Stimulated activated CD8-positive, alpha-beta memory T cell treated with anti-CD3 and anti-CD28 coated beads, Interleukin-7, amount 100 ng/mL, for 4 hours (primary cell): Measurements from ENCODE around the gene GRXCR2.
"Not testable (repeated sequence)": the region's sequence is repeated elsewhere in the genome, so short reads cannot be mapped to it uniquely, and the experiment has no call there.

ENCODE experiments used
- DNase-seq, 2 donors: peaks; one replicate each; pipeline ENCODE4 v3.0.0-alpha.2; 2020; ENCODE audit warnings: low read depth in 2 of 2

Gene GRXCR2

DNA sequence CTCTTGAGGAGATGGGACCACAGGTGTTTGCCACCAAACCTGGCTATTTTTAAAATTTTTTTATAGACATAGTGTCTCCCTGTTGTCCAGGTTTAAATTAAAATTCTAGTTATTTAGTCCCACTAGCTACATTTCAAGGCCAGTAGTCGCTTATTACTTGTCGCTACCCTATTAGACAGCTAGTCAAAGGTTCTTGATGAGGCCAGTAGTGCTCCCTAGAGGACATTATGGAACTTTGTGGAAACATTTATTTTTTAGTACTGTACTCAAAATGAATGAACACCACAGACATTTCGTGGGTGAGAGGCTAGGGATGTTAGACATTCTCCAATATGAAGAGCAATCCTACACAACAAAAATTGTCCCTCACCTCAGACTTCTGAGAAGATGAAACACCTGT lies 14.4 kb upstream of the GRXCR2 start:
- DNase-seq, result no peak

DNA sequence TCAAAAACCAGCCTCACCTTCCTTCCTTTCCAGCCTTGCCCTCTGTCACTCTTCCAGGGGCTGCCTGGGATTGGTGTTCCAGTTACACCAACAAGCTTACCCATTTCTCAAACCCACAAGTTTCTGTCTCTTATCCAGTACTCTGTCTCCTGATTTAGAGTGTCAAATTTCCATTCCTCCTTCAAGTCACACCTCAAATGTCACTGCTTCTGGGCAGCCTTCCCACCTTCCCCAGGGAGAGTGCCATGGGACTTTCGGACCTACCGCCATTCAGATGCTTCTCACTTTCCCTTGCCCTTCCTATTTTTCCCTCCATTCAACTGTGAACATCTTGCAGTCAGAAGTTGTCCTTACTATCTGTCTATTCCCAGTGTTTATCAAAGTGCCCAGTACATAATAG lies 2.0 kb upstream of the GRXCR2 start:
- no peak for DNase-seq

DNA sequence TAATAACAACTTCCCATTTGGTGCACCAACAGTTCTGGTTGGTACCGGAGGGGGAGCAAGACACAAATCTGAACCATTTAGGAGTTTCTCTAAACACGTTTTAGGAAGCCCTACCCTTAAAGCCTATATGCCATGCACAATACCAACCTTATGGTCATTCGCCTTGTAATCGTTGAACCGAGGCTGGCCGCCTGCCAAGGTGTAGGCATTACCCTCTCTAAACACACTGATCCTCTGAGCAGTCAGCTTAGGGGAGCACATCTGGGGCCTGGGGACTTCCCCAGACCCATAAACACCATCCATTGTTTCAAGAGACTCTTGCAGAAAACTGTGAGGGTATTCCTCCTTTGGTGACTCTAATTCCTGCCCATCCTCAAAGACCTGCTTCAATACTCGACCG lies 328 bp downstream of the GRXCR2 start:
- no peak for DNase-seq

DNA sequence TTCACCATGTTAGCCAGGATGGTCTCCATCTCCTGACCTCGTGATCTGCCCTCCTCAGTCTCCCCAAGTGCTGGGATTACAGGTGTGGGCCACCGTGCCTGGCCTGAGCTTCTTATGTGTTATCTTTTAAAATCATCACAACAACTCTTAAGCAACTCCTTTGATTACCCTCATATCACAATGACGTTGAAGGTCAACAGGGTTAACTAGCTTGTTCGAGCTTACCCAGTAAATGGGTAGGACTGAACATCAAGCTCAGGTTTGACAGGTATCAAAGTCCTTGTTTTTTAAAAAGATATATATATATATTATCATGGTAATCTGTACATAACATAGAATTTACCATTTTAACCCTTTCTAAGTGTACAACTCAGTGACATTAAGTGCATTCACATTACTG lies 3.1 kb downstream of the GRXCR2 start:
- DNase-seq, result no peak

DNA sequence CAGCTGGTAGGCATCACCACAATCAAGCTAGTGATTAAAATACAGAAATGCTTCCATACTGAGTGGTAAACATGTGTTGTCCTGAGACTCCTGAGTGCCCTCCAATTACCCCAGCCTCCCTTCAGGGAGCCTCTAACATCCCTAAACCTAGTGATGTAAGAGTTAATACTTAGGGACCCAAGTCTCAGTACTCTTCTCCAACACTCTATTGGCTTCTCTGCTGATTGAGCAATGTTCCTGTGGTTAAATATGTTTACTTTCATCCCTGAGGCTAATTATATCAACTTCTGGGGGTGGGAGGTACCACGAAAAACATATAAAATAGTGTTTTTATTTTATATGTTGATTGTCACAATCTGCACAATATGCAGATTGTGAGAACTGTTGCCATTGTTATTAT lies 5.0 kb downstream of the GRXCR2 start:
- DNase-seq, result no peak

DNA sequence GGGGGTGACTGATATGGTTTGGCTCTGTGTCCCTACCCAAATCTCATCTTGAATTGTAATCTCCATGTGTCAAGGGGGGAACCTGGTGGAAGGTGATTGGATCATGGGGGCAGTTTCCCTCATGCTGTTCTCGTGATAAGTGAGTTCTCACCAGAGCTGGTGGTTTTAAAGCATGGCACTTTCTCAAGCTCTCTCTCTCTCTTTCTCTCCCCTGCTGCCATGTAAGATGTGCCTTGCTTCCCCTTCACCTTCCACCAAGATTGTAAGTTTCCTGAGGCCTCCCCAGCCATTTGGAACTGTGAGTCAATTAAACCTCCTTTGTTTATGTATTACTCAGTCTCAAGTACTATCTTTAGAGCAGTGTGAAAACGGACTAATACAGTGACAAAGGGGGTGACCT lies 8.4 kb downstream of the GRXCR2 start:
- not testable (repeated sequence) for DNase-seq

DNA sequence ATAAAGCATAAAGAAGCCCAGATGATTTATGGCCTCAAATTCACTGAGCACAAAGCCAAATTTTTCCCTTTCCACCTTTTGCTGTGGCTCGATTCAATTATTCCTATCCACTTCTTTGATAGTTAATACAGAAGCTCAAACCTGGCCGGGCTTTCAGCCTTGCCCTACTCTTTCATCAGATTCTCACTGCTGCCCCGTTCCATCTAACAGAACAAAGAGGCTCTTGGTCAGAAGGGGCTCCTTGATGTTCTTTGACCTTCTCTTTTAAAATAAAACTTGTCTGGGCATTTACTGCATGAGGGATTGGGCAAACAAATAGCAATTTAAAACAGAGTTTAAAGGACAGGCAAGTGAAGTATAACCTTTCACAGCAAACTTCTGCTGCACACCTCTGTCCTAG lies 9.8 kb downstream of the GRXCR2 start:
- no peak for DNase-seq

DNA sequence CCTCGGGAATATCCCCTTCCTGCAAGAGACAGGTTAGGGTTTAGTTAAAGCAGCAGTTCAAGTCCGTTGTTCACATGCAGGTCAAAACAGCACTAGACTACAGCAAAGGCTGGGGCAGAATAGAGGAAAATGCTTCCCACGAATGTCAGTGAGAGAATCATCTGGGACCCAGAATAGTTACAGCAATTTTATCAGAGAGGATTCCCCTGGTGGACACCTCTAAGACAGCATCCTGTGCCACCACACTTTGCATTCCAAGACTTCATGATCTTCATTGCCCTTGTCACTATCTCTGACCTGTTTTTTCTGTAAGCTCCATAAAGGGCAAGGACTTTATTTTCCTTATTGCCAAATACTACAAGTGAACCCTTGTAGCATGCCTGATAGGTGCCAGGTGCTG lies 12.9 kb downstream of the GRXCR2 start:
- DNase-seq, result no peak

DNA sequence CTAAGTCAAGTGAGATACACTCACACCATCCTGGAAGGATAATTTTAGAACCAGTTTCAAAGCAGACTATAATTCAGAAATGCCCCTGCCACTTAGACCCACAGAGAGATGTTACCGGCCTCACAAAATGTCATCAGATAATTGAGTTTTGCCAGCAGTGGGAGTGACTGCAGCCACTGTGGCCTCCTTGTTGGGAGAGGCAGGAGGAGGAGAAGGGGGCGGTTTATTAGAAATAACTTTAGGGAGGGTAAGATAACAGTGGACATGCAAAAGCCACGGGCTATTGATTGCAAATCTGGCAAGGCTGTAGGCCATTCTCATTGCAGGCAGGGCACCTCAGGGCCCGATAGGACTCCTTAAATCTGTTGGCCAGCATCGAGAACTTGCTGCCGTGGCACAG lies 13.4 kb downstream of the GRXCR2 start:
- DNase-seq, result no peak

DNA sequence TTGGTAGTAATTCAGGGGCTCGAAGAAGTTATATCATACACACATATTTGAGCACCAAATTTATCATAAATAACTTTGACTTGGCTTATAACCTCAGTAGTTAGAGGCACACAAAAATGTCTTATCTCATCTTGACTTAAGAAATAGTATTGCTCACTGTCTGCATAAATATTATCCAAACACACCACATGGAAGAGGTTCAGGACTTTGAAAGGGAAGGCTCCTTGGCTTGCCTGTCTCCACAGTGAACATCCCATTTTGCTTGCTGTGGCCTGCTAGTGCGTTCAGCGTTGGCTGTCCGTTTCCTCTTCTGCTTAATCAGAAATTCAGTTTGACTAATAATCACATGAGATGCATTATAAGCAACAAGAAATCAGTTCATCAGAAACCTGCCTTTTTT lies 13.9 kb downstream of the GRXCR2 start:
- DNase-seq, result no peak

DNA sequence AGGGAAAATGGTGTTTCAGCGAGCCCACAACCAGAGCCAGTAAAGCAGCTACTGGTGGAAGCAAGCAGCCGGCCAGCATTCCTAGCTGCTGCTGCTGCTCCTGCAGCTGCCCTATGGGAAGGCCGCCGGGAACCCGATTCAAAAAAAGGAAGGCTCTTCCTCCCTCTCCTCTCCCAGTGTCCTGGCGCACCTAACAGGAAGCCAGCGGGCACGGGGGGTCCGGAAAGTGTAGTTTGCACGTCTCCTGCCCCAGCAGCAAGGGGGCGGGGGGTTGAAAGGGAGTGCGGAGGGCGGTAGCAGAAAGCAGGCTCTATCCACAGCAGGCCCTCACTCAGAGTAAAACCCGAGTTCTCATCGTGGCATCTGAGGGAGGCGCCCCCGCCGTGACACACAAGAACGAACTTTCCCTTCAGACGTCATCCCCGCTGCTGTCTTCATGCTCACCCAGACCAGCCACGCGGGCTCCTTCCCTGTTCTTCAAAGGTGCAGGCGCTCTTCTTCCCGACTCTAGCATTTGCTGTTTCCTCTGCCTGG lies 16.5 kb downstream of the GRXCR2 start:
- peak in 1 of 2 donors; percentile 3 for DNase-seq

DNA sequence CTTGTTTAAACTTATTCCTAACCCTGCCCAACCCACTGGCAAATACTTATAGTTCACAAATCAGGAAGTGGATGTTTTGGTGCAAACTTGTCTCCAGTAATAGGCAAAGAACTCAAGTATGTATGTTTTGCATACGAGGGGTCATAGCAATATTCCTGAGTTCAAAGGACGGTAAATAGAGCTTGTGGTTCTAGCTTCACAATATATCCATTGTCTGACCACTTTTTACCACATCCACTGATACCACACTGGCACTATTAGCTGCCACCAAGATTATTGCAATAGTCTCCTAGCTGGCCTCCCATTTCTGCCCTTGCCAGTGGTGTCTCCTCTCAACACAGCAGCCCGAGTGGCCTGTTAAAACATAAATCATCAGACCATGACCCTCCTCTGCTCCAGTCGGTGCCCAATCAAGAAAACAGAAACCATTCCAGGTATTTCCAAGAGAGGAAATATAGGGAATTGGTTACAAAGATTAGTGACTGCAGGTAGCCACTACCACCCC lies 17.0 kb downstream of the GRXCR2 start:
- DNase-seq, result no peak

DNA sequence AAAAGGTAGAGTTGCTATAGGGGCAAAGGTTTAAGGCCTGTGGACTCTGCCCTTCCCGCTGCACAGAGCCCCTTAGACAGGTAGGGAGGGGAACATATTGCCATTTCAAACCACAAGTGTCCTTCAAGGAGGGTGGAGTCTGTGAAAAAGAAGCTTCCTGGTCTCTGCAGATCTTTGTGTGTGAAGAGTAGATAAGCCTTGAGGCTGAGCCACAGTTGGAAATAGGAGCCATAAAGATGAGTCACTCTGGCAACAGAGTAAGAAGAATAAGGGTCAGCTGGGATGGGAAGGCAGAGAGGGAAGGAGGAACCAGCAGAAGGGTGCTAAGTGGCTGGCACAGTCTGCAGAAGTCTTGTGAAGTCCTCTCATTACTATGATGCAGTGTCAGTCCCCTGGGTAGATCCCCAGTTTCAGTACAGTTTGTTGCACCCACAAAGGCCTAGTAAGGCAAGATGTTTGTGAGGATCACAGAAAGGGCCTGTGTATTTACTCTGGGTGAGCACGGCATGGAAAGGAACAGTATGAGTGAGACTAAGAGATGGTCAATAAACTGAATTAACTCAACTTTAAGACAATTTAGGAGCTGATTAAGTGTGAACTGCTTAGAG lies 18.1 kb downstream of the GRXCR2 start:
- DNase-seq, result no peak

DNA sequence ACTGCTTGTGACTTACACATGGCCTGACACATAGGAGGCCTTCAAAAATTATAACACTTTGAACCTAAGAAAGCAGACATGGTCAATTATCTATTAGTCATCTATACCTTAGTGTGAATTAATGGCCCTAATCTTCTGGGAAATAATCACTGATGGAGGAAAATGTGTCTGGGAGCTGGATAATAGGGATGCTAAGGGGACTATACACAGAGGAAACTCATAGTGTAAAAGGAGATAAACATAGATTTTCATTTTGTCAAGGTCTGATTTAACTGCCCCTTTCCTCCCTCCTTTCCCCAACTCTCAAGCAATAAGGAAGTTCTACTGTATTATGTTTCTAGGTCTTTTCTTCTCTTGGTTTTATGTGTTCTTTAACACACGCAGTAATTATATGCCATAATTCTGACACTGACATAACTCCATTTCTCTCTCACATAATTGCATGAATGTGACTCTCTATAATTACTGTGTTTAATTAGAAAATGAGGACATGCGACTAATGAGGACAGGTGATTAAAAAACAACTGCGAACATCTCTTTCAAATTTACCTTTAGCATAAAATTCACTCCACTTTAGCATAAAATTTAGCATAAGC lies 18.9 kb downstream of the GRXCR2 start:
- no peak for DNase-seq

DNA sequence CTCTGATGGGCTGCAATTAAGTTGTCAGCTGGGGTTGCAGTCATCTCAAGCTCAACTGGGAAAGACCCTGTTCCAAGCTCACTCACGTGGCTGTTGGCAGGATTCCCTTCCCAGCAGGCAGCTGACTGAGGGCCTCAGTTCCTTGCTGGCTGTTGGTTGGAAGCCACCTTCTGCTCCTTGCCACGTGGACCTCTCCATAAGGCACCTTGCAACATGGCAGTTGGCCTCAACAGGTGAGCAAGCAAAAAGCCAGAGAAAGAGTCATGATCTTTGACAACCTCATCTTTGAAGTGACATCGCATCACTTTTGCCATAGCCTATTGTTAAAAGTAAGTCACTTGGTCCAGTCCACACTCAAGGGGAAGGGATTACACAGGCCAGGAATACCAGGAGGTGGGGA lies 19.8 kb downstream of the GRXCR2 start:
- no peak for DNase-seq

DNA sequence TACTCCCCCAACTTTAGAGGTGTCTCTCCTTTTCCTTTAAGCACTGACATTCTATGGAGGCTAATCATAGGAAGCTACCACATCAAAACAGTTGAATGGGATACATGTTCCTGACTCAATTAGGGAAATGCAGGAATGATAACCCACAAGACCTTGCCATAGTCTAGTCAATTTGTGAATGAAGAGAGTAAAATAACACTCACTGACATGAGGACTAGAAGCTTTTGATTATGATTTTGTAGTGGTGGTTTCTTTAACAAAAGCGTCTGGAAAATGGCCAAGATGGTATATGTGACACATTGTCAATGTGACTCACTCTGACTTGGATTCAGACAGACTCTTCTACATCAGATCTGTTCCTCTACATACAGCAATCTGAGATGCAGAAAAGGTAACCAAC lies 24.0 kb downstream of the GRXCR2 start:
- DNase-seq, result no peak

DNA sequence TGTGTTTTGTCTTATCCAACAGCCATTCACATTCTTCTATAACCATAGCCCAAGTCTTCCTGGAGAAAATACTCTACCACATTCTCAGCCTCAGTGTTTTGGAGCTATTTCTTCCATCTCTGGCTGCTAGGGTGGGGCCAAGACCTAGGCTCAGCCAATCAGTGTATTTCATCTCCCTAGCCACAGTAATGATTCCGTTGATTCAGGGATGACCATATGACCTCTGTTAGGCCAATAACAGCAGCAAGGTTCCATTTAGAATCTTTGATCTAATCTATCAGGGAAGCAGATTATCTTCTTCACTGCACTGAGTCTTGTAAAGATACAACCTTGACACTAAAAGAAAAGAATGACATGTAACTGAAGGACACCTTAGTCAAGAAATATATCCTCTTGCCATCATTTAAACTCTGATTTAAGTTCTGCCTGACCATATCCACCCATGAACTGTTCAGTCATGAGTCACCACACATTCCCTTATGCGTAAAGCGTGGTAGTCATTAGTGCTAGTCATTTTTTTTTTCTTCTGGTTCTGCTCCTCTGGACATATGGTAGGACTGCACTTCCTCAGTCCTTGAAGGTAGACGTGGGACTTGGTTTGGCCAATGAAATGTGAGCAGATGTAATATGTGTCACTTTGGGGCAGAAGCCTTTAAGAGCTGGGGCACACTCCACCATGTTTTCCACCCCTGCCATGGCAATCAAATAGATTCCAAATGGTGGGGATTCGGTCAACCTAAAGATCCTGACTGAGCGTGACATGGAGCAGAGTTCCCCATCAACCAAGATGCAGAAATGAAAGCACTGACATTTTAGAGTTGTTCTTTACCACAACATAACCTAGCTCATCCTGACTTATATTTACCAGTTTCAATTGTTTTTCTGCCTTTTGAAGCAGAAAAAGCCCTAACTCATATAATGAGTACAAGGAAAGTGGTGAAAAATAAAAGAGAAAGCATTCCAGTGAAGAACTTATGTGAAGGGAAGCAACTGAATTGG lies 25.0 kb downstream of the GRXCR2 start:
- DNase-seq, result no peak

DNA sequence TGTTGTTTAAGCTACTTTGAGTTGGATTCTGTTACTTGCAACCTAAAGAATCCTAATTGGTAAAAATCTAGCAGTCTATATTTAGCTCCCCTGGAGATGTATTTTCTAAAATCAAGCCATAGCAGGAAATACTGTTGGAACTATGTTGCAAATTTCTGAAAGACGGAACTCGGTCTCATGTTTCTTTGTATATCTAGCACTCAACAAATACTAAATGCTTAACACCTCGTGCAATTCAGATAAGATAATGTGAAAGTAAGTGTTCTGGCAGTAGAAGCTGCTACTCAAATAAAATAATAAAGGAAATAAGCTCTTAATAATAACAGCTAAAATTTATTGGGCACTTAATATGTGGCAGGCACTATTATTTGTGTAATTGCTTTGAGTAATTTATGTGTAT lies 26.7 kb downstream of the GRXCR2 start:
- DNase-seq, result no peak

DNA sequence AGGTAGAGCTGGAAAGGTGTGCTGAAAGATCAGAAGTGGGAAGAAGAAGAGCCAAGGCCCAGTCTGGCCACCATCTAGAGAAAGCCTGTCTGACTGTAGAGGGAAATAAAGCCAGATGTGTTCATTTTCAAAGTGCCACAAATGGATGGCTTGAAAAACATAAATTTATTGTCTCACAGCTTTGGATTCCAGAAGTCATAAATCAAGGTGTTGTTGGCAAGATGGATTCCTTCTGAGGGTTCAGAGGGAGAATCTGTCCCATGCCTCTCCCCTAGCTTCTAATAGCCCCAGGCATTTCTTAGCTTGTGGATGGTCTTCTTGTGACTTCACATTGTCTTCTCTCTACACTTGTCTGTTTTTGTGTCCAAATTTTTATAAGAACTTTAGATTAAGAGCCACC lies 31.5 kb downstream of the GRXCR2 start:
- no peak for DNase-seq

DNA sequence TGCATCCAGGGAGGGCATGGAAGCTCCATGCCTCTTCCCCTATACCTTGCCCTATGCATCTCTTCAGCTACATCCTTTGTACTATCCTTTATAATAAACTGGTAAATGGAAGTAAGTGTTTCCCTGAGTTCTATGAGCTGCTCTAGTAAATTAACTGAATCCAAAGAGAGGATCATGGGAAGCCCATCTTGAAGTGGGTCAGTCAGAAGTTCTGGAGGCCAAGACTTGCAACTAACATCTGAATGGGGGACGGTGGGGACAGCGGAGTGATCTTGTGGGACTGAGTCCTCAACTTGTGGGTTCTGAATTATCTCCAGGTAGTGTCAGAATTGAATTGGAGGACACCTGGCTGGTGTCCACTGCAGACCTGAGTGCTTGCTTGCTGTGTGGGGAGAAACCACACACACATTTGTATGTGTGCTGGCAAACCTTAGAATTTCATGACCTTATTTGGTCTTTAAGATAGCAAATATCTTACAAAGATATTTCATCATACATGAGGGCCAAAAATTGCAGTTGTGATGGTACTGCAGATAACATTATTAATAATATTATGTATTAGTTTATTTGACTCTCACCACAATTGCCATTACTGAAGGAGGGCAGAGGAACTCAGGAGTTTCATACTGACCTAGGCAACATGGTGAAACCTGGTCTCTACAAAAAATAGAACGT lies 32.2 kb downstream of the GRXCR2 start:
- DNase-seq, result no peak

DNA sequence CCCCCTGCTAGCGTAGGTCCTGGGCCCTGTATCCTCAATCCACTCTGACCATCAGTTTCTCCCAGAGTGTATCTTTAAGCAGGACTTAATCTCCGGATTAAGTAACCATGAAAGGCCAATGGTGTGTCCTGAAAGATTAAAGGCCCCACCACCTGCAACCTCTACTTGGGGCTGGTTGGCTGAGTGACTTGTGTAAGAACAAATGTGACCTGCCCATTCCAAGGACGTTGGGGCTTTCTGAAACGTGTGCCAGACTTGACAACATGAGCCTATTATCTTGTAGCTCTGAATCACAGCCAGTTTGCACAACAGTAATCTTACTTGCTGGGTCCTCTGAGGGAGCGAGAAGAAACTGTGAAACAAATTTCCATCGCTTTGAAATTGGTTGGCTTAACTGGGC lies 34.5 kb downstream of the GRXCR2 start:
- DNase-seq, result no peak

DNA sequence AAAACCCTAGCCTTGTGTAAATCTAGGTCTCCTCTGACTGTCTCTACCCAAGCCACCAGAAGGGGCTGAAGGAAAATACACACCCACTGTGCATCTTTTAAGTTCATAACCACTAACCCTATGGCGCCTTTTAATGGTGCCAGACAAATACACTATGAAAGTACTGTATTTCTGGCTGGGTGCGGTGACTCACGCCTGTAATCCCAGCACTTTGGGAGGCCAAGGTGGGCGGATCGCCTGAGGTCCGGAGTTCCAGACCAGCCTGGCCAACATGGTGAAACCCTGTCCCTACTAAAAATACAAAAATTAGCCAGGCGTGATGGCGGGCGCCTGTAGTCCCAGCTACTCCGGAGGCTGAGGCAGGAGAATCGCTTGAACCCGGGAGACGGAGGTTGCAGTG lies 36.6 kb downstream of the GRXCR2 start:
- DNase-seq, result not testable (repeated sequence)
